AG04449 (cell line): ENCODE measurements around the gene AMN.
"Not testable (repeated sequence)": the region's sequence is repeated elsewhere in the genome, so short reads cannot be mapped to it uniquely, and the experiment has no call there.

Experiments used
- CTCF ChIA-PET: fragments of 350-600 bp; formaldehyde crosslinking; extraction: SDS; loops from one replicate; lab custom pipeline; 2021; ENCODE audit warnings: antibody characterized with exemption; lab: Yijun Ruan, JAX
- POLR2A ChIA-PET: fragments of 400-600, 350-600 bp; formaldehyde crosslinking; extraction: SDS; loops from one replicate; lab custom pipeline; 2020; ENCODE audit warnings: antibody characterized with exemption, inconsistent platforms; lab: Yijun Ruan, JAX
- DNase-seq: peaks from one replicate; pipeline ENCODE4 v3.0.0-alpha.2; 2010; ENCODE audit warnings: low read depth, low spot score
- H3K4me3 ChIP-seq: 2 replicates; pipeline ENCODE4 v1.5.1; 2011; ENCODE audit warnings: low read depth, mild to moderate bottlenecking, control low read depth, low read length
- TF ChIP-seq, protein P1 (sequence below): IDR thresholded peaks from one replicate; pipeline ENCODE4 v1.5.1; 2011; ENCODE audit warnings: mild to moderate bottlenecking, moderate library complexity, low read length, control low read depth, inconsistent platforms; ENCODE audit not compliant: insufficient read depth; ENCODE audit errors: missing control alignments

AMN gene

DNA sequence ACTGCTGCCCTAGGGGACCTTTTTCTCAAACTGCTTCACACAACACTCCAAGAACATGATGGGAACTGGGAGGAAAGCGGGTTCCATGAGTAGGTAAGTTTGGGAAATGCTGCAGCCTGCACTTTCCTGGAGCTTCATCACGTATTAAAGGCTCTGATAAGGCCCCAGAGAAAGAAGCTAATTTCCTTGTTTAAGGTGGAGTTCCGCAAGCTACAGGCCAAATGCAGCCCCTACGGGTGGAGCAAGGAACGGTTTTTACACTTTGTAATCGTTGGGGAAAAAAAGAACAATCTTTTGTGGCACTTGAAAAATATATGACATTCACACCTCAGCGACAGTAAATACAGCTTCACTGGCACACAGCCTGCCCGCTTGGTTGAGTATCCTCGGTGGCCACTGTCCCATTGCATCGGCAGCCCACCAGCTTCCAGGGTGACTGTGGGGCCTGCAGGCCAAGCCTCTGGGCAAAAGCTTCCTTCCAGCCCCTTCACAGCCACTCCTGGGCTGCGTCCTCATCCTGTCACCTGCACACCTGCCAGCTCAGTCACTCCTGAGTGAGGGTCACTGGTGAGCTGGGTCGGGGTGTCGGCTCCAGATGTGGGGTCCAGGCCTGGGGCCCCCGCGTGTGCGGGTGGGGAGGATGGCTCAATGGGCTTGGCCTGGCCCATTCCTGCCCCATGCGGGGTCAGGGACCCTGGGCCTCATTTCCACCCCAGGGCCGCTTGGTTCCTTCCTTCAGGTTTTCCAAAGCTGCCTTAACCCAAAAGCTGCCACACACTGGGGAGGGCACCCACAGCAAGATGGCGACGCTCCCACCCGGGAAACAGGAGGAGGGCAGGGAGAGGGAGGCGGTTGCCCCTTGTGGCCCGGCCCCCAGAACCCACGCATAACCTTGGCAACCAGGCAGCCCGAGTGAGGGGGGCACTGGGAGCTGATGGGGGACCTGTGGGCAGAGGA is 2.4 kb downstream of the AMN start:
- ChIA-PET CTCF (interaction anchor here (0.5 to 2.2 kb wide), 6 partner anchors 9 to 330 kb away, joined by 3 to 15 read pairs (median 3); no protein-coding TSS in a partner anchor), POLR2A (no interaction called here)
- DNase-seq, result no peak
- no peak overlapping the region for H3K4me3 ChIP-seq
- TF ChIP-seq, protein P1, sequence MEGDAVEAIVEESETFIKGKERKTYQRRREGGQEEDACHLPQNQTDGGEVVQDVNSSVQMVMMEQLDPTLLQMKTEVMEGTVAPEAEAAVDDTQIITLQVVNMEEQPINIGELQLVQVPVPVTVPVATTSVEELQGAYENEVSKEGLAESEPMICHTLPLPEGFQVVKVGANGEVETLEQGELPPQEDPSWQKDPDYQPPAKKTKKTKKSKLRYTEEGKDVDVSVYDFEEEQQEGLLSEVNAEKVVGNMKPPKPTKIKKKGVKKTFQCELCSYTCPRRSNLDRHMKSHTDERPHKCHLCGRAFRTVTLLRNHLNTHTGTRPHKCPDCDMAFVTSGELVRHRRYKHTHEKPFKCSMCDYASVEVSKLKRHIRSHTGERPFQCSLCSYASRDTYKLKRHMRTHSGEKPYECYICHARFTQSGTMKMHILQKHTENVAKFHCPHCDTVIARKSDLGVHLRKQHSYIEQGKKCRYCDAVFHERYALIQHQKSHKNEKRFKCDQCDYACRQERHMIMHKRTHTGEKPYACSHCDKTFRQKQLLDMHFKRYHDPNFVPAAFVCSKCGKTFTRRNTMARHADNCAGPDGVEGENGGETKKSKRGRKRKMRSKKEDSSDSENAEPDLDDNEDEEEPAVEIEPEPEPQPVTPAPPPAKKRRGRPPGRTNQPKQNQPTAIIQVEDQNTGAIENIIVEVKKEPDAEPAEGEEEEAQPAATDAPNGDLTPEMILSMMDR, result no peak

DNA sequence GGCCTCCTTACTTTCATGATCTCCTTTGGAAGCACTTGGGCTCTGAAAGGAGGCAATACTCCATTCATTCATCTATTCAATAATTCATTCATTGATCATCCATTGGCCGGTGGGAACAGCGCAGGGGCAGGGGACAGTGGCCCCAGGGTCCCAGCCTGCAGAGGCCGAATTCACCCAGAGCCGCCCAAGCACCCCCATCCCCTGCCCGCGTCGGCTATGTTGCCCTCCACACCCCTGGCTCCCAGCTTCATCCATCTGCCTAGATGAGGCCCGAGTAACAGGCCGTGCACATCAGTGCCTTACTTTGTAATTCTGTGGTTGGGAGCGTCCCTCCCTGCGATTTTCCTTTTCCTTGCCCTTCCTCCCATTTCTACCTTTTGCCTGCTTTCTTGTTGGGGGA is 3.2 kb downstream of the AMN start:
- ChIA-PET POLR2A (no interaction called here), CTCF (interaction anchor here (0.7 to 2.2 kb wide), 4 partner anchors 9 to 331 kb away, joined by 3 to 15 read pairs (median 3); no protein-coding TSS in a partner anchor)
- TF ChIP-seq, protein P1, result no peak
- no peak overlapping the region for H3K4me3 ChIP-seq
- no peak for DNase-seq

DNA sequence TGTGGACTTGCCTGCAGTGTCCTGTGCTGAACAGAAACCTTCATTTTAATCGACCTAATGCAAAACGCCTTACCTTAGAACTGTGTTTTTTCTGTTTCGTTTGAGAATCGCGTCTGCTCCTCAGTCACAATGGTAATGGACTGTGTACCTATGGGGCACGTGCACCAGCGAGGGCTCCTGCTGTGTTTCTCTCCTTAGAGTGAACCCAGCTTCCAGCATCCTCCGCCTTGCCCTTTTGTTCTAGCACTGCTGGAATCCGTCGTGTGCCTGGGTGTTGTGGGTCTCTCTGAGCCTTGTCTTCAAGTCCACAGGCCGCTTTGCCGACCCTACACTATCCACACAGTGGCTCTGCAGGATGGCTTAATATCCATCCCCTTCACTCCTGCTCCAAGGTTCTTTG is 3.6 kb downstream of the AMN start:
- ChIA-PET POLR2A (no interaction called here), CTCF (interaction anchor here (1.2 to 1.3 kb wide), 3 partner anchors 10 to 331 kb away, joined by 3 to 4 read pairs (median 3); no protein-coding TSS in a partner anchor)
- no peak for DNase-seq
- TF ChIP-seq, protein P1, result no peak
- no peak overlapping the region for H3K4me3 ChIP-seq

DNA sequence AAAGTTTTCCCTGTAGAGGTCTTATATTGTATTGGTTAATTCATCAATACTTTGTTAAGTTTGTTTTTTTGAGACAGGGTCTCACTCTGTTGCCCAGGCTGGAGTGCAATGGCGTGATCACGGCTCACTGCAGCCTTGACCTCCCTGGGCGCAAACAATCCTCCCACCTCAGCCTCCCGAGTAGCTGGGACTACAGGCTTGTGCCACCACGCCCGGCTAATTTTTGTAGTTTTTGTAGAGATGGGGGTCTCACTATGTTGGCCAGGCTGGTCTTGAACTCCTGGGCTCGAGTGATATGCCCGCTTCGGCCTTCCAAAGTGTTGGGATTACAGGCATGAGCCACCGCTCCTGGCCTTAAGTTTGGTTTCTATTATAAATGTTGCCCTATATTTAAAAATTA is 4.4 kb downstream of the AMN start:
- H3K4me3 ChIP-seq, DNase-seq, POLR2A ChIA-PET: not testable (repeated sequence)
- CTCF ChIA-PET, result interaction anchor here (1.3 kb wide), 1 partner anchor 232 kb away, joined by 4 read pairs; no protein-coding TSS in a partner anchor

DNA sequence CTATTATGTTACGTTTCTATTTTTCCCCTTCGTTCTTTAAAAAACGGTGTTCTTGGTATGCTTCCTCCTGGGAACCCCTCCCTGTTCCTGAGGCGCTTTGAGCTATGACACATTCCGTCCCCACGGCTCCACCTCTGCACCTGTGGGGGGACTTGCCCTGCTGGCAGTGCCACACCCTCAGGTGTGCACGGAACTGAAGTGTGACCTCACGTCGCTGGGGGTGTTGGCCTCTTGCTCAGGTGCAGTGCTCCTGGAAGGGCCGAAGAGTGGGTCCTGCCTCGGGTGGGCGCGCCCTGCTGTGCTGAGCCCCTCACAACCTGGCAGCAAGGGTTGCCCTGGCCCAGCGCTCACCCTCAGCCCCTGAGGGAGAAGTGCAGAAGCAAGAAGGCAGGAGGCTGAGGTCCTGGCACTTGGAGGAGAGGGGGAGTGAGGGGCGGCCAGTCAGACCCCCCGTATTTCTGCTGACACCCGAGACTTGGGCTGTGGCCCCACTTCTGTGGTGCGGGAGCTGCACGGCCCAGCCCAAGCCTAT is 4.9 kb downstream of the AMN start:
- POLR2A ChIA-PET, result no interaction called here
- no peak for DNase-seq
- H3K4me3 ChIP-seq, result no peak overlapping the region
- TF ChIP-seq, protein P1, result no peak
- CTCF ChIA-PET, result interaction anchor here (1.3 kb wide), 2 partner anchors 233 kb away, joined by 4 to 6 read pairs; no protein-coding TSS in a partner anchor

DNA sequence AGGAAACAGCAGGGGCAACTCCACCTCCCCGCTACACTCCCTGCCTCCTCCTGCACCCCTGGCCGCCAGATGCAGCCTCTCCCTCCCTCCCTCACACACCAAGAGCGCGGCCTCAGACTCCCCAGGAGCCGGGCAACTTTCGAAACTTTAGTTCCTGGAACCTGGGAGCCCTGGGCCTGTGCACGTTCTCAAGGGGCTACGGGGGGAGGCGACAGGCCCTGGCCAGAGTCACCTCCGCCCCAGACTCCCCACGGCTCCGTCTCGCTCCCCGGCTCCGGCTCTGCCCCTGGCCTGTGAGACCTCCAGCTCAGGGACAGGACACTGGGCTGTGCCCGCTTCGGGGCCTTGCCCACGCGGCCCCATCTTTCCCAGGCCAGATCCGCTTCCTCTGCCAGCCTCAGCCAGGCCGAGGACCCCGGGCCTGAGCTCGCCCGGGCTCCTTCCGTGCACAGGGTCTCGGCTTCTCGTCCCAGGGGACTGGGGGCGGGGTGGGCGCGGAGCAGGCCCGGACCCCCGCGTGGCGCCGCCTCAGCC is 5.5 kb downstream of the AMN start:
- CTCF ChIA-PET, result interaction anchor here (1.0 to 1.3 kb wide), 2 partner anchors 233 to 405 kb away, joined by 3 to 6 read pairs; no protein-coding TSS in a partner anchor
- POLR2A ChIA-PET, result no interaction called here
- no peak for DNase-seq
- TF ChIP-seq, protein P1, result no peak
- peak overlapping the region; percentile 49 for H3K4me3 ChIP-seq
